IMR-90 (cell line): ENCODE measurements around the gene EEF1G. TPM values are rescaled to one million over a fixed set of nuclear protein-coding genes. Genes with fewer than 3 reads are reported as not detected.

Experiments
- ATAC-seq: fragments of 200-7000 bp; cut with Tn5 transposase; 2 replicates; pipeline ENCODE4 v1.9.1; 2020; ENCODE audit warnings: low read depth, mild to moderate bottlenecking, moderate library complexity
- BruUV-seq: library from RNA; stranded (reverse); fragments of 400-500 nt; replicated peaks from 2 replicates; lab custom pipeline; 2021; lab: Mats Ljungman, UMichigan
- CTCF ChIA-PET: fragments of 300-600 bp; formaldehyde crosslinking; extraction: SDS; loops from one replicate; lab custom pipeline; 2021; ENCODE audit warnings: antibody characterized with exemption; lab: Yijun Ruan, JAX
- POLR2A ChIA-PET: fragments of 300-600 bp; sonication (Branson Sonifier 250); formaldehyde crosslinking; loops from one replicate; lab custom pipeline; 2022; ENCODE audit warnings: antibody characterized with exemption; ENCODE audit not compliant: unreplicated experiment; lab: Charles Lee
- DNase-seq: peaks from one replicate; pipeline ENCODE4 v3.0.0; 2013
- H2AFZ ChIP-seq: replicated peaks from 2 replicates; pipeline ENCODE3; 2013; ENCODE audit warnings: low read length, mild to moderate bottlenecking; ENCODE audit not compliant: poor library complexity
- H2AK5ac ChIP-seq: 2 replicates; pipeline ENCODE4 v1.6.1; 2013; ENCODE audit warnings: low read depth, low read length, inconsistent platforms
- H2AK9ac ChIP-seq: replicated peaks from 2 replicates; pipeline ENCODE3; 2013; ENCODE audit warnings: mild to moderate bottlenecking, low read depth, low read length, moderate library complexity; ENCODE audit not compliant: poor library complexity
- H2BK120ac ChIP-seq: 2 replicates; pipeline ENCODE4 v1.6.1; 2013; ENCODE audit warnings: low read depth, low read length, inconsistent platforms
- H2BK15ac ChIP-seq: 3 replicates; pipeline ENCODE4 v1.6.1; 2013; ENCODE audit warnings: low read depth, low read length, inconsistent platforms
- H2BK20ac ChIP-seq: 2 replicates; pipeline ENCODE4 v1.6.1; 2013; ENCODE audit warnings: low read depth, mild to moderate bottlenecking, inconsistent platforms, low read length, moderate library complexity
- H2BK5ac ChIP-seq: 2 replicates; pipeline ENCODE4 v1.6.1; 2013; ENCODE audit warnings: mild to moderate bottlenecking, low read depth, low read length, inconsistent platforms; ENCODE audit not compliant: poor library complexity, severe bottlenecking
- H3K14ac ChIP-seq: replicated peaks from 2 replicates; pipeline ENCODE4 v1.6.1; 2013; ENCODE audit warnings: low read depth, low read length, inconsistent platforms
- H3K18ac ChIP-seq: 2 replicates; pipeline ENCODE4 v1.6.1; 2013; ENCODE audit warnings: low read depth, low read length, control low read depth
- H3K23ac ChIP-seq: 2 replicates; pipeline ENCODE4 v1.6.1; 2013; ENCODE audit warnings: low read depth, low read length, inconsistent platforms
- H3K27ac ChIP-seq: 2 replicates; pipeline ENCODE4 v1.5.1; 2013; ENCODE audit warnings: mild to moderate bottlenecking, control low read depth, low read length; ENCODE audit not compliant: insufficient read depth
- H3K27me3 ChIP-seq: 2 replicates; pipeline ENCODE4 v1.6.1; 2013; ENCODE audit warnings: low read length; ENCODE audit not compliant: control insufficient read depth, insufficient read depth
- H3K36me3 ChIP-seq: 2 replicates; pipeline ENCODE4 v1.6.1; 2013; ENCODE audit warnings: low read length, mixed read lengths; ENCODE audit not compliant: control insufficient read depth, insufficient read depth
- H3K4ac ChIP-seq: 2 replicates; pipeline ENCODE4 v1.6.1; 2013; ENCODE audit warnings: low read depth, low read length, inconsistent platforms
- H3K4me1 ChIP-seq: 2 replicates; pipeline ENCODE4 v1.6.1; 2013; ENCODE audit warnings: low read length, mixed read lengths; ENCODE audit not compliant: control insufficient read depth, insufficient read depth
- H3K4me2 ChIP-seq: 2 replicates; pipeline ENCODE4 v1.6.1; 2013; ENCODE audit warnings: low read depth, mild to moderate bottlenecking, control low read depth, low read length, moderate library complexity
- H3K4me3 ChIP-seq: 2 replicates; pipeline ENCODE4 v1.5.1; 2013; ENCODE audit warnings: low read depth, mild to moderate bottlenecking, control low read depth, low read length, moderate library complexity; ENCODE audit not compliant: insufficient read depth
- H3K56ac ChIP-seq: 2 replicates; pipeline ENCODE4 v1.6.1; 2013; ENCODE audit warnings: low read length, inconsistent platforms; ENCODE audit not compliant: insufficient read depth; ENCODE audit errors: extremely low read depth
- H3K79me1 ChIP-seq, 2 experiments: 2 replicates each; pipeline ENCODE4 v1.6.1; 2013; ENCODE audit warnings: low read length in 2 of 2, inconsistent platforms in 1 of 2, low read depth in 1 of 2
- H3K9ac ChIP-seq: 2 replicates; pipeline ENCODE4 v1.6.1; 2013; ENCODE audit warnings: low read depth, low read length, control low read depth
- H3K9me1 ChIP-seq: 2 replicates; pipeline ENCODE4 v1.6.1; 2013; ENCODE audit warnings: low read length, inconsistent platforms; ENCODE audit not compliant: insufficient read depth
- H3K9me3 ChIP-seq: 2 replicates; pipeline ENCODE4 v1.6.1; 2013; ENCODE audit warnings: low read length; ENCODE audit not compliant: control insufficient read depth, insufficient read depth
- H4K20me1 ChIP-seq: 2 replicates; pipeline ENCODE4 v1.6.1; 2013; ENCODE audit warnings: low read length, inconsistent platforms; ENCODE audit not compliant: insufficient read depth
- H4K5ac ChIP-seq: 2 replicates; pipeline ENCODE4 v1.6.1; 2013; ENCODE audit warnings: mild to moderate bottlenecking, low read depth, low read length, control low read depth
- H4K8ac ChIP-seq, 2 experiments: 2 replicates each; pipeline ENCODE4 v1.6.1; 2013; ENCODE audit warnings: low read depth in 2 of 2, low read length in 2 of 2, control low read depth in 1 of 2, inconsistent platforms in 1 of 2
- H4K91ac ChIP-seq: 2 replicates; pipeline ENCODE4 v1.6.1; 2013; ENCODE audit warnings: low read depth, low read length, inconsistent platforms; ENCODE audit not compliant: insufficient read depth
- CEBPB ChIP-seq: IDR thresholded peaks from 2 replicates; pipeline ENCODE4 v1.6.1; 2012; ENCODE audit warnings: low read depth, low read length, improper control_type of control experiment
- MAZ ChIP-seq: IDR thresholded peaks from 2 replicates; pipeline ENCODE4 v1.6.1; 2012; ENCODE audit warnings: low read depth, mild to moderate bottlenecking, low read length, improper control_type of control experiment, moderate library complexity, borderline replicate concordance
- MXI1 ChIP-seq: IDR thresholded peaks from 2 replicates; pipeline ENCODE4 v1.6.1; 2012; ENCODE audit warnings: low read depth, mild to moderate bottlenecking, low read length, moderate library complexity, borderline replicate concordance
- RCOR1 ChIP-seq: IDR thresholded peaks from 2 replicates; pipeline ENCODE4 v1.6.1; 2012; ENCODE audit warnings: mild to moderate bottlenecking, low read length, improper control_type of control experiment; ENCODE audit not compliant: insufficient replicate concordance
- WGBS, 2 experiments: methylation state at CpG; one replicate each; pipeline versions ENCODE4 v1.1.5 to v1.1.7; 2013; ENCODE audit warnings: missing lambda C conversion rate in 2 of 2; ENCODE audit not compliant: insufficient read length in 1 of 2; ENCODE audit errors: extremely low coverage in 2 of 2; 5-methylcytosine and 5-hydroxymethylcytosine counted together
- dilution Hi-C: fragments of 300-500 bp; cut with HindIII; formaldehyde crosslinking; loops from one replicate; pipeline ENCODE4 v1.14.3; 2018; ENCODE audit warnings: low sequenced_read_pairs; ENCODE audit not compliant: unreplicated experiment
- in situ Hi-C: fragments of 300-500 bp; cut with MboI; formaldehyde crosslinking; loops from 3 replicates; pipeline ENCODE4 v1.14.3; 2019; ENCODE audit warnings: low sequenced_read_pairs, inconsistent platforms, mixed read lengths
- intact Hi-C: fragments of 100-400 bp; cut with micrococcal nuclease; formaldehyde crosslinking; loops from 2 replicates; pipeline ENCODE4 v1.10.0; 2022
- polyA plus RNA-seq, 3 experiments: library from polyadenylated mRNA; depleted of rRNA; stranded (reverse); fragments of >200 nt; gene quantifications; 2 replicates each; pipeline ENCODE4 v1.2.3, GENCODE V29; 2012; ENCODE audit warnings: low replicate concordance in 1 of 3
- total RNA-seq: library from RNA; depleted of rRNA; stranded (reverse); fragments of >200 nt; gene quantifications from 2 replicates; pipeline ENCODE4 v1.2.3, GENCODE V29; 2012
- TF ChIP-seq, protein P1 (sequence below): fragments of 150-350 bp; IDR thresholded peaks from 2 replicates; pipeline ENCODE4 v1.6.1; 2017; ENCODE audit warnings: mild to moderate bottlenecking, antibody characterized with exemption, low read length, low read depth
- TF ChIP-seq, protein P2 (sequence below): conservative IDR thresholded peaks from 2 replicates; pipeline ENCODE4 v1.5.1; 2012; ENCODE audit warnings: mild to moderate bottlenecking, low read depth, low read length, improper control_type of control experiment

Gene EEF1G
- total and polyA plus RNA-seq, 2 of the 4 experiments (the other 2 are of a cell fraction), result 1,684 to 1,857 TPM

DNA sequence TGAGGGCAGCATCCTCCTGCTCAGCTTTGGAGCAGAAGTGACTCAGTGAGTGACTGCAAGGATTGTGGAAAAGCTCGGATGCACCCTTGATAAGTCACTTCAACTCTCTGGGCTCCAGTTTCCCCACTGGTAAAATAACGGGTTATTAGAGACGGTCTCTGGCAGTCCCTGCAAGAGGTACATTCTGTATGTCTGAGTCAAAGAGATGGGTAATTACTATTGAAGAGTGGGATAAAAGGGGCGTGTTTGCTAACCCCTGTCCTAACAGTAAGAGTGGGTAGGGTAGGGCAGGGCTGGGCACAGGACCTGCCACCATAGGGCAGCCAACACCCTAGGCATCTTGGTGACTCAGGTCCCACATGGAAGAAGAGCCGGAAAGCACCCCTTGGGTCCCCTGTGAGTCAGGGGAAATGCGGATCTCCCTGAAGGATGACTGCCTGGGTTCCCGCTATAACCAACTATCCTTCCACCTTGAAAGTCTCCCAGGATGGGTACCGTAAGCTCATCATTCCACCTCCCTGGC lies 19.8 kb downstream of the EEF1G start:
- peak overlapping the region; percentile 99 for H2AK5ac ChIP-seq
- H3K4me1 ChIP-seq, result peaks cover 38% of the 10 kb centered on the region
- peak overlapping the region; percentile 93 to 99 for H4K8ac ChIP-seq
- peak overlapping the region; percentile 66 for H3K9ac ChIP-seq
- H3K56ac ChIP-seq, result peak overlapping the region; percentile 99
- H3K36me3 ChIP-seq, result peaks cover 7% of the 10 kb centered on the region
- ATAC-seq (peak; percentile 19), DNase-seq (peak; percentile 92)
- H3K23ac ChIP-seq, result peak overlapping the region; percentile 100
- ChIA-PET CTCF (interaction anchor here (3.0 to 3.1 kb wide), 2 partner anchors 11 to 129 kb away, joined by 13 to 23 read pairs; no protein-coding TSS in a partner anchor), POLR2A (interaction anchor here (2.0 kb wide), 1 partner anchor 10 kb away, joined by 16 read pairs; no protein-coding TSS in a partner anchor)
- H3K14ac ChIP-seq, result peak overlapping the region; percentile 97
- H2BK5ac ChIP-seq, result peak overlapping the region; percentile 99
- H4K91ac ChIP-seq, result peak overlapping the region; percentile 99
- H2AK9ac ChIP-seq, result peak overlapping the region; percentile 96
- peak overlapping the region; percentile 97 for H3K27ac ChIP-seq
- no TSS peak for BruUV-seq
- in situ Hi-C loops (loop anchor here (5.0 kb wide), 1 partner anchor 132 kb away; no protein-coding TSS in a partner anchor), dilution Hi-C loops (no loop called here), intact Hi-C loops (no loop called here)
- peak overlapping the region; percentile 98 for H3K4ac ChIP-seq
- H4K20me1 ChIP-seq, result peaks cover 21% of the 10 kb centered on the region
- H3K4me3 ChIP-seq, result peak overlapping the region; percentile 26; the same call in 1 of the 2 replicates
- H3K9me3 ChIP-seq, result no peaks in the 10 kb centered on the region
- H4K5ac ChIP-seq, result peak overlapping the region; percentile 82
- H3K79me1 ChIP-seq, result peaks cover 12 to 56% of the 10 kb centered on the region in 2 experiments; a peak in 3 of 4 replicates
- H3K18ac ChIP-seq, result peak overlapping the region; percentile 93
- H3K27me3 ChIP-seq, result no peaks in the 10 kb centered on the region
- H2BK20ac ChIP-seq, result peak overlapping the region; percentile 99
- peak; percentile 17 for TF ChIP-seq RCOR1
- TF ChIP-seq MAZ, result peak; percentile 16; the same call in 1 of the 2 replicates
- TF ChIP-seq MXI1, result 0 out of 2 replicates have a peak, but pooled peaks have one; percentile 21
- TF ChIP-seq, protein P1, sequence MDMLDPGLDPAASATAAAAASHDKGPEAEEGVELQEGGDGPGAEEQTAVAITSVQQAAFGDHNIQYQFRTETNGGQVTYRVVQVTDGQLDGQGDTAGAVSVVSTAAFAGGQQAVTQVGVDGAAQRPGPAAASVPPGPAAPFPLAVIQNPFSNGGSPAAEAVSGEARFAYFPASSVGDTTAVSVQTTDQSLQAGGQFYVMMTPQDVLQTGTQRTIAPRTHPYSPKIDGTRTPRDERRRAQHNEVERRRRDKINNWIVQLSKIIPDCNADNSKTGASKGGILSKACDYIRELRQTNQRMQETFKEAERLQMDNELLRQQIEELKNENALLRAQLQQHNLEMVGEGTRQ, result no peak
- TF ChIP-seq, protein P2, sequence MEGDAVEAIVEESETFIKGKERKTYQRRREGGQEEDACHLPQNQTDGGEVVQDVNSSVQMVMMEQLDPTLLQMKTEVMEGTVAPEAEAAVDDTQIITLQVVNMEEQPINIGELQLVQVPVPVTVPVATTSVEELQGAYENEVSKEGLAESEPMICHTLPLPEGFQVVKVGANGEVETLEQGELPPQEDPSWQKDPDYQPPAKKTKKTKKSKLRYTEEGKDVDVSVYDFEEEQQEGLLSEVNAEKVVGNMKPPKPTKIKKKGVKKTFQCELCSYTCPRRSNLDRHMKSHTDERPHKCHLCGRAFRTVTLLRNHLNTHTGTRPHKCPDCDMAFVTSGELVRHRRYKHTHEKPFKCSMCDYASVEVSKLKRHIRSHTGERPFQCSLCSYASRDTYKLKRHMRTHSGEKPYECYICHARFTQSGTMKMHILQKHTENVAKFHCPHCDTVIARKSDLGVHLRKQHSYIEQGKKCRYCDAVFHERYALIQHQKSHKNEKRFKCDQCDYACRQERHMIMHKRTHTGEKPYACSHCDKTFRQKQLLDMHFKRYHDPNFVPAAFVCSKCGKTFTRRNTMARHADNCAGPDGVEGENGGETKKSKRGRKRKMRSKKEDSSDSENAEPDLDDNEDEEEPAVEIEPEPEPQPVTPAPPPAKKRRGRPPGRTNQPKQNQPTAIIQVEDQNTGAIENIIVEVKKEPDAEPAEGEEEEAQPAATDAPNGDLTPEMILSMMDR, result no peak
- TF ChIP-seq CEBPB, result no peak; the same call in 1 of the 2 replicates
- H2BK120ac ChIP-seq, result peak overlapping the region; percentile 99
- WGBS, 2 experiments, result no CpG with 5 or more reads among the region's 8 CpGs
- peak overlapping the region; percentile 92 for H2AFZ ChIP-seq
- peak overlapping the region; percentile 93 for H3K4me2 ChIP-seq
- H3K9me1 ChIP-seq, result peaks cover 27% of the 10 kb centered on the region
- H2BK15ac ChIP-seq, result peak overlapping the region; percentile 92
